ENCODE measurements around the gene ATPAF2.

DNA sequence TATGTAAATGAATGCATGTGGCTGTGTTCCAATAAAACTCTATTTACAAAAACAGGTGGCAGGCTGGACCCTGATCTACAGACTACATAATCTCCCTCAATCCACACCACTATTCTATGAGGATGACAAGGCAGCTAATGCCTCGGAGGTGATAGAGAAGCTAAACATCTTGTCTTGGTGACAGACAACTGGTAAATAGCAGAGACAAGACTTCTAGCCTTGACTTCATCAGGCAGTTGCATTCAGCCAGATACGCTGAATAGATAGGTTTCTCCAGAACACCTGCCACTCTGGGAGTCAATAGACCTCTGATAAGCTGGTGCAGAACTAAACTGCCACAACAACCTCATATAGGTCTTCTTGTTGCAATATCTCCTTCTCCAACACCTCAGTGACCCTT, 3.3 kb downstream of the ATPAF2 start:
- TF ChIP-seq, protein P1, sequence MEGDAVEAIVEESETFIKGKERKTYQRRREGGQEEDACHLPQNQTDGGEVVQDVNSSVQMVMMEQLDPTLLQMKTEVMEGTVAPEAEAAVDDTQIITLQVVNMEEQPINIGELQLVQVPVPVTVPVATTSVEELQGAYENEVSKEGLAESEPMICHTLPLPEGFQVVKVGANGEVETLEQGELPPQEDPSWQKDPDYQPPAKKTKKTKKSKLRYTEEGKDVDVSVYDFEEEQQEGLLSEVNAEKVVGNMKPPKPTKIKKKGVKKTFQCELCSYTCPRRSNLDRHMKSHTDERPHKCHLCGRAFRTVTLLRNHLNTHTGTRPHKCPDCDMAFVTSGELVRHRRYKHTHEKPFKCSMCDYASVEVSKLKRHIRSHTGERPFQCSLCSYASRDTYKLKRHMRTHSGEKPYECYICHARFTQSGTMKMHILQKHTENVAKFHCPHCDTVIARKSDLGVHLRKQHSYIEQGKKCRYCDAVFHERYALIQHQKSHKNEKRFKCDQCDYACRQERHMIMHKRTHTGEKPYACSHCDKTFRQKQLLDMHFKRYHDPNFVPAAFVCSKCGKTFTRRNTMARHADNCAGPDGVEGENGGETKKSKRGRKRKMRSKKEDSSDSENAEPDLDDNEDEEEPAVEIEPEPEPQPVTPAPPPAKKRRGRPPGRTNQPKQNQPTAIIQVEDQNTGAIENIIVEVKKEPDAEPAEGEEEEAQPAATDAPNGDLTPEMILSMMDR (IDR thresholded peaks at IDR 0.05) = no peak
- no peak for TF ChIP-seq POLR2A (IDR thresholded peaks at IDR 0.05)
